Activated effector memory CD4-positive, alpha-beta T cell treated with anti-CD3 and anti-CD28 coated beads, Interleukin-2, amount 50 U/mL, for 16 hours (primary cell): ENCODE measurements around the gene RAB36.

ENCODE experiments used
- DNase-seq: peaks from one replicate; pipeline ENCODE4 v3.0.0-alpha.2; 2020

RAB36 gene

GRCh38 chr22:23108249-23109078 is 36.8 kb upstream of the RAB36 start:
- DNase-seq = no peak

GRCh38 chr22:23109079-23109347 is 36.3 kb upstream of the RAB36 start:
- DNase-seq = no peak

- no peak for DNase-seq
Measured at GRCh38 chr22:23109441-23109978, 35.8 kb upstream of the RAB36 start.

DNA sequence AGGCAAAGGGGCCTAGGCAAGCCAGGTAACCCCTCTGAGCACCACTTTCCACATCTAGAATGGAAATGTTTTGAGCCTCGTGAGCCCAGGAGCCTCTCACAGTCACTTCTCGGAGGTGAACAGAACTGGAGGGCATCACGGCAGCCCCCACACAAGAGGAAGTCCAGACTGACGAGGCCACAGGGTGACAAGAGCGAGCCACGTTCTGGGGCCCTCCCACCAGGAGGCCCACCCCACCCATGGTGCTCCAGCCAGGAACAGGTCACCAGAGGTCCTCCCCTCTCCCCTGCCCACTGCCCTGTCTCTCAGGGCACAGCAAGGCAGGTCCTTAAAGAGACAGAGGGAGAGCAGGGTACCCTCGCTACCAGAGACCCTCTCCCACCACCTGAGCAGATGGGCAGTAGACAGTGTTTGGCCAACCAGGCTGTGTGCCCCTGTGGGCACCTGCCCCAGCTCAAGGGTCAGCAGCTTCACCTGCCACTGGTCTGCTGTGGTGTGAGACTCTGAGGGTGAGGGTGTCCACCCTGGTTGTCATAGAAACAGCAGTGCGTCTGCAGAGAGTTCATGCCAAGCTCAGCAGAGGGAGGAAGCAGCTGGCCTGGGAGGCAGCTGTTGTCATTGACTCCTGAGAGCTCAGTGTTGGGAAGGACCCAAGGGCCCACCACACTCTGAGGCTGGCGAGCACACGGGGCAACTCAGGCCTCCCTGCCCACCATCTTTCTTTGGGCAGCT is 34.9 kb upstream of the RAB36 start:
- no peak for DNase-seq

DNA sequence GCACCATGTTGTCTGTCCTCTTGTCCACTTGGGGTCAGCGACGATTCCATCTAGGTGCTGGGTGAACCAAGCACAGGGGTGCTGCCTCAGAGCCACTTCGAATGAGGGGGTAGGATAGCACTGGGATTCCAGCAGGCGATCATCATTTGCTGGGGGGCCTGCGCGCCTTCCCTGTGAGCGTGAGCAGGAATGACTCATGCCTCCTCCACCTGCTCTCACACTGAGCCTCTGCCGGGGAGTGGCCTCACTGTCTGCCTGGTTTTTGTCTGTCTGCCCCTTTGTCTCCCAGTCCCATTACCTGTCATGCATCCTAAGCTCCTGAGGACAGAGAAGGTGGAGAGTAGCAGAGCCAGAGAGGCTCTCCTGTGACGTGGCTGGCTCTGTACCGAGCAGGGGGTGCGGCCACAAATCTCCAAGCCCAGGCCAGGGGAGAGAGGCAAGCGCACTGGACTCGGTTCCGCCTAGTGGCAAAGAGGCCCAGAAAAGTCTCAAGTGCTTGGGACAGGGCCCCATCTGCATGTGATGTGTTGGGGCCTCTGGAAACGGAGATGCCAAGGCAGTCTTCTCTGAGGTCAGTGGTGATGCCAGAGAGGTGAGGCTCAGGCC is 34.3 kb upstream of the RAB36 start:
- no peak for DNase-seq

DNA sequence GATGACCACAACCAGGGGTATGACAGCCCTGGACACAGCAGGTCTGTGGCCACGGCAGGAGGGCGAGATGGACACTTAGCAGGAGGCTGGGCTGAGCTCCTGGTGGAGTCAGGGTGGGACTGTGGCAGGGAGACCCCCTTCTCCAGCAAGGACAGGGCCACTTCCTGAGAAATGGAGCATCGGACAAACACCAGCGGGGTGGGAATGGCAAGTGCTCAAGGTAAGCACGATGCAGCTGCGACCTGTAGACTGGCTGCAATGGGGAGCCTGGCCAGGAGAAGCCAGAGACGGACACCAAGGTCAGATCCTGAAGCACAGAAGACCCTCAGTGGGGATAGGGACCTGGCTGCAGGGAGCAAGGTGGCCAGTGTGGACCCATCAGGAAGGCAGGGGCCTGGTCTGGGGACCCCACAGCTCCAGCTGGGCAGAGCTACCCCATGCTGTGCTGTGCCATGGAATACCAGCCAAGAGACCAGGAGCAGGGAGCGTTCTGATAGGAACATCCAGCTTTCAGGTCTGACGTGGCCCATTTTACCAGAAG is 32.7 kb upstream of the RAB36 start:
- DNase-seq = no peak

- no peak for DNase-seq
Measured at GRCh38 chr22:23113067-23113846, 32.0 kb upstream of the RAB36 start.

GRCh38 chr22:23113847-23114720 is 31.2 kb upstream of the RAB36 start:
- DNase-seq = no peak

DNA sequence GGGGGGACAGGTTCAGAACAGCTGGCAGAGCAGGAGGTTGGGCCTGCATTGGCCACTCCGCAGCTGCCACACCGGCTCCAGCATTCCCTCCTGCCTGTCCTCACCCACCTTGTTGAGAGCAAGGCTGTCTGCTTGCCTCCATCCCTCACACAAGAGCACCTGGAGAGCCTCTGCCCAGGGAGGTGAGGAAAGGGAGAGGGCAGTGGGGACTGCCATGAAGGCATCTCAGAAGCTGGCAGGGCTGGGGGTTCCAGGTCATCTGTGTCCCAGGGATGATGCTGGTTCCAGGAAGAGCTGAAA is 30.6 kb upstream of the RAB36 start:
- no peak for DNase-seq

DNA sequence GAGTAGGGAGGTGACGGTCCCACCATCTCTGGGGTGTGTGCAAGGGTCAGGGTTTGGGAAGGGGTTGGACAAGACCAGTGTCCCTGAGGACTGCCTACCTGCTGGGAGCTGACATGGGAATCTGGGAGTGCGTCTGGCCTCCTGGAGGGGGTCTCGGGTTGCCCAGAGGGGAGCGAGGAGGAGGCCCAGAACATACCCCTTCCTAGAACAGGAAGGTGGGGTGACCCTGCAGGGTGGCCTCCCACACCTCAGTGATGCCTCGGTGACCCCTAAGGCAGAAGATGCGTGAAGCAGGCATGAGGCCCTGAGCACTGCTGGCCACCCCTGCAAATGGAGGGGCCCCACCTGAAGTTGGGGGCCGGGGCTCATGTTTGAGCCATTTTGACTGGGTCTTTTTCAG is 29.9 kb upstream of the RAB36 start:
- DNase-seq = no peak

DNA sequence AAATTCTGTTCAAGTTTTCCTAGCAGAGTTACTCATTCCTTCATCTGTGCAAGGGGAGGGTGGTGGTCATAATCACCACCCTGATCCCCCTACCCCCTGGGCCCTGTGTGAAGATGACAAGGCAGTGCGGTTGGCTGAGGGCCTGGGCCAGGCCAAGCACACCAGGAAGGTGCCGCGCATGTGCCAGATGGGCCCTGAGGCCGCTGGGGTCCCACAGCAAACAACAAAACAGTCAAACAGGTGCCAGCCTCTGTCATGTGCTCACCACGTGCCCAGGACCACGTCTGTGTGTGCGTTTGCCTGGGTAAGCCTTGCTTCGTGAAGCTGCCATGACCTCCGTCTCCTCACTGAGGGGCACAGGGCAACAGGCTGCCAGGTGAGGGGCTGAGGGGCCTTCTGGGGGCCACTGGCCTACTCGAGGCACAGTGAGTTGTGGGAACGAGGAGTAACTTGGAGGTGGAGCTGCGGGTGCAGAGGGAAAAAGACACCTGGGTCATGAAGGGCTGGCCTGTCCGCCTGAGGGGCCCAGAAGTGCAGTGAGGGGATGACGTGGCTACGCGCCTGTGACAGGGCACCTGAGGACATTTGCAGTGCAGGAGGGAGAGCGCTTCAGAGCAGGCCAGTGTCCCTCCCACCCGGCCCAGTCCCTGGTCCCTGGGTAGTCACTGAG is 29.3 kb upstream of the RAB36 start:
- DNase-seq = no peak

GRCh38 chr22:23116506-23117263 is 28.6 kb upstream of the RAB36 start:
- DNase-seq = no peak

DNA sequence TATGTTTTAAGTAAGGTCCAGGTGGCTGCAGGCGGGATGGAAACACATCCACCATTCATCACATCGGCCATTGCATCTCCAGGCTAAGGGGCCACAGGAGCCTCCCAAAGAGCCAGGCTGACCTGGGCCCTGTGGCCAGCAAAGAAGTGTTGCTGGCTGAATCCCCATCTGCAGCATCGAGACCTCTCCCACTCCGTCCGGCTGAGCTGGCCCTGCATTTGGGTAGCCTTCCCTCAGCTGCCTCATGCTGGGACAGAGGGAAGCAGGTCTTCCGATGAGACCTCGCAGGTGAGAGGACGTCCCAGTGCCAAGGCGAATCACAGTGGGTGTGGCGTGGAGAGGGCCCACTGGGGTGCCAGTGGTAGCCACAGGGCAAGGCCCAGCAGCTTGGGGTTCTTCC is 28.0 kb upstream of the RAB36 start:
- no peak for DNase-seq

DNA sequence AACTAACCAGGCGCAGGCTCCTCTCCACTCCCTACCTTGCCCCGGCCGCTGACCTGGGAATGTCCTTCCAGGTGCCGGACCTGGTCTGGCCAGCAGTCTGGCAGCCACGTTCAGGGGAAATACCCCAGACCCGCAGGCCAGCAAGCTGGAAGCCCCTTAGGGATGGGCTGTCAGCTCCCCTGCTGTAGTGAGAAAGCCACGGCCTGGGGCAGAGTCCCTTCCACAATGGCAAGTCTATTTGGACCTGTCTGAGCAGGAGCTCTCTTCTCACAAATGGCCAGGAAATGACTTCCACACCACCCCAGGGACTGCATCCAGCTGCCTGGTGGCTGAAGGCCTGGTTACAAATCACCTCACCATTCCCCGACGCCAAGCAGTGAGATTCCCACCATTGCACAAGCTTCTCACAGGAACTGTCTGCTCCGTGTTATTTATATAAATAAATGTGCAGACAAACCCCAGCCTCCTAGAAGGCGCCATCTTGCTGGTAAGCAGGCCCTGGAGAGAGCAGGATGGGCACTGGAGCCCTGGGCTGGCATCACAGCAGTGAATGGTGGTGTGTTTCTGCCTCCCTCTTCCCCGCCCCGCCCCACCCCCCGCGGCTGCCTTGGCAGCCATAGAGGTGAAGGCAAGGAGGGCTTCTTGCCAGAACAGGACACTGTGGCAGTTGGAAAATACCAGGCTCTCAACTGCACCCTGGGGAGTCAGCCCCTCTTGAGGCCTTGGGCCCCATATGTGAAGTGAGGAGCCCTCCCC is 27.2 kb upstream of the RAB36 start:
- no peak for DNase-seq

DNA sequence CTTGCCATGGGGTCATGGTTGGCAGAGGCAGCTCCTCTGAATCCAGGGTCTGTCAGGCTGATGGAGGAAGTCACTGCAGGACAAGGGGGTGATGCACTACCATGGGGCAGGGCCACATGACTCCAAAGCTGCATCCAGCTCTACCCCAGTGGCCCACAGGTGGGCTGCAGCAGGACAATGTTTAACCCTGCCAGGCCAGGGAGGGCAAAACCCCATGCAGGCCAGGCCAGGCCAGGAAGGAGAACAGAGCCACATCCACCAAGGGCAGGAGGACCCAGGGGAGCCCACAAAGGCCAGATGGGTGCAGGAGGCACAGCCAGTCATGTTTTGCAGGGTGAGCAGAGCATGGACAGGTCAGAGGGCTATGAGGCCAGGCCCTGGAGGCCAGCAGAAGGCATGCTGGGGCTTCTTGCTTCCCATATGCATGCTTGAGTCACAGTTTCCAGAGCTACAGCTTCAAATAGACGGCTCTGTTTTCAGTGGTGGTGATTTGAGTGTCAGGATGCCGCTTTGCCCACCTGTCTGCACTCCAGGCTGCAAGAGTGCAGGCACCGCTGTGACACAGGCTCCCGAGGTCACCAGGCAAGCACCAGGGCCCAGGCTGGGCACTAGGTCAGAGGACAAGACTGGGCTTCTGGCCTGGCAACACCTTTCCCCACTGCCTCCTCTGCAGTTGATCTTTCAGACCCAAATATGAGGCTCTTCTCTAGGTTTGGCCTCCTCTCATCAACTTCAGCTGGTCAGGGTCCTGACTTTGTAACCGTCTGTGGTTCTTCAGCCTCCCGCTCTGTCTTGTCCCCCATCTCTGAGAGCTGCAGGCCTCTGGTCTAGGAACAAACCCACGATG is 26.4 kb upstream of the RAB36 start:
- DNase-seq = no peak

DNA sequence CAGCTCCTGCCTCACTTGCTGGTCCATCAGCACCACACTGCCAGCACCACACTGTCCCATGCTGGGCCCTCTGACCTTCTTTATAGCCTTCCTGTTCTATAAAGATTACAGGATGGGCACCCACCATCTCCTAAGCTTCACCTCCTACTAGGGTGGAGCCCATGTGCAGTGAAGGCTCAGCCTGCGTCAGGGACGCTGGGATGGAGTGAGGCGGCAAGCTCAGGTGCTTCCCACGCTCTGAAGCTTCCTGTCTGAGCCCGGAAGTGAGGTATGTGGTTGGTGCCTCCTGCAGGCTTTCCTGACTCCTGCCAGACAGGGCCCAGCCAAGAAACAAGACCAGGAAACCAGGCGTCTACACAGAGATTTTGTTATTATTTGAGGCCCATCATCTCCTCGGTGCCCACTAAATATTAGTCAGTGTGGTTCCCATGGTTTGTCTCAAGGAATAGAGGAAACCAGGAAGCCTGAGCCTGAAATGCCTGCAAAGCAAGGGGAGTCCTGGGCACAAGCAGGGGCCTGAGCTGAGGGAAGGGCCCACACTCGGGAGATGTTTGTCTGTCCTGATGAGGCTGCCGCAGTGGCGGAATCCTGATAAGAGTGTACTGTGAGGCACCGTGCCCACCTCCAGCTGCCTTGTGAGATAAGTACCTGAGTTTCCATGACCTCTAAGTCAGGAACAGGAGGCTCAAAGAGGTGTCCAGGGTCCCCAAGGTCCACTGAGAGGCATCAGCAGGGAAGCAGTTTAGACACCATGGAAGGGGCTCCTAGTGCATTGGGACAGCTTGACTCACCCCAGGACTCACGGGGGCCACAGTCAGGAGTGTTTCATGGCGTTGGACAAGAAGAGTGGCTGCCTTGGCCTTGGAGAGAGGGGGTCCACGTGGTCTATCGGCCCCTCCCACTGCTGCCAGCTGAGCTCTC is 25.5 kb upstream of the RAB36 start:
- DNase-seq = peak; percentile 82

DNA sequence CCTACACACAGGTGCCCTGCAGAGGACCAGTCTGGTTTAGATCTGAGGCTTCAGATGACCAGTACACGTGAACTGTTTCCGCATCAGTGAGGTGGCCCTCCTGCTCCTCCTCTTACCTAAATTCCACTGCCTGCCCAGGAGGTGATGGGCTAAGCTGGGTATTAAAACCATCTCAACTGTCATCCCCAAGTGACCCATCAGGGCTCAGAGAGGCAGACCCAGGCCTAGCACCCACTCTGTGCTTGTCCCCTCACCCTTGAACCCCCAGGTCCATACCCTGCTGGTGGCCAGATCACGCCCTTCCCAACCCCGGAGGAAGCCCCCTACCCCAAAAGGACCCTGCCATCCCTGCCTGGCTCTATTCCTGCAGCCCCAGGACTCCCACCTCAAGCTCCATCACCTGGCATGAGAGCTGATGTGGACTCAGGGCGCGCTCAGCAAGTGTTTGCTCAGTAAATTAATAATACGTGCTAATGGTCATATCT is 24.8 kb upstream of the RAB36 start:
- DNase-seq = no peak

DNA sequence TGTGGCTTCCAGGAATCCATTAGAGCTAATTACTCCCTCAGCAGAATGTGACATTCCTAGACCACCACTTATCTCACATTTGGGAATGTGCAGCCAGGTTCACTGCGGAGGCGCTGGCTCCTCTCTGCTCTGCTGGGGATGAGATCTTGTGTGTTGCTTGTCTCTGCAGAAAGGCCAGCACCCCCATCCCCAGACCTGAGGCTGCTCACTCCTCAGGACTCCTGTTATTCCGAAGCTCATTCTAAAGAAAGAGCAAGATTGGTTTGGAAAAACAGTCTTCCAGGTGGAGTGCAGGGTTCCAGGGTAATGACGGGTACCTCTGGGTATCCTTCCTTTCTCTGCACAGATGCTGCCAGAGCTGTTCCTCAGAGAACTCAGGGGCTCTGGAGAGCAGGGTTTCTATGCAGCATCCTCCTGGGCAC is 24.3 kb upstream of the RAB36 start:
- DNase-seq = no peak
